K562 (cell line): ENCODE measurements around the gene VDAC2. TPM values are rescaled to one million over a fixed set of nuclear protein-coding genes. Genes with fewer than 3 reads are reported as not detected.
A peak's percentile ranks its signal among the peaks of the same experiment; 100 is the strongest.

ENCODE experiments used
- ASH1L ChIP-seq: fragments of 450-650 bp; IDR thresholded peaks from 2 replicates; pipeline ENCODE4 v1.6.1; 2018; ENCODE audit warnings: borderline replicate concordance, mild to moderate bottlenecking, low read depth; ENCODE audit not compliant: partially characterized antibody
- CHD7 ChIP-seq: fragments of 200-600 bp; sonication (generic); IDR thresholded peaks from one replicate; pipeline ENCODE4 v1.6.1; 2012; ENCODE audit warnings: mild to moderate bottlenecking, low read depth, low read length, inconsistent platforms
- FOXK2 ChIP-seq, 2 experiments: fragments of 450-650 bp; IDR thresholded peaks in 1 of 2; conservative IDR thresholded peaks in 1 of 2; 2 replicates each; pipeline ENCODE4 v1.6.1; 2016; ENCODE audit warnings: low read depth in 2 of 2, mild to moderate bottlenecking in 1 of 2
- NFATC3 ChIP-seq: fragments of 450-650 bp; IDR thresholded peaks from 2 replicates; pipeline ENCODE4 v1.6.1; 2017; ENCODE audit warnings: mild to moderate bottlenecking
- NFE2 ChIP-seq: IDR thresholded peaks from 2 replicates; pipeline ENCODE4 v1.6.1; 2014; ENCODE audit warnings: antibody characterized with exemption, low read depth
- SMAD1 ChIP-seq: fragments of 150-350 bp; IDR thresholded peaks from 2 replicates; pipeline ENCODE4 v1.6.1; 2014; ENCODE audit warnings: low read length, low read depth; ENCODE audit not compliant: partially characterized antibody
- SNRNP70 ChIP-seq: fragments of 200-400 bp; formaldehyde crosslinking; optimal IDR thresholded peaks from 2 replicates; pipeline ENCODE3; 2017; ENCODE audit warnings: low read depth, low read length
- STAT6 ChIP-seq: sonication (generic); formaldehyde crosslinking; IDR thresholded peaks from 2 replicates; pipeline ENCODE4 v1.8.1; 2023; ENCODE audit warnings: mild to moderate bottlenecking, missing genetic modification reagents
- TAF1 ChIP-seq: IDR thresholded peaks from 2 replicates; pipeline ENCODE4 v1.6.1; 2011; ENCODE audit warnings: mild to moderate bottlenecking, low read length, moderate library complexity; ENCODE audit not compliant: insufficient read depth, control insufficient read depth, severe bottlenecking; ENCODE audit errors: extremely low read depth
- ZFPM2 ChIP-seq: fragments of 250-450 bp; sonication (Bioruptor Pico); IDR thresholded peaks from 2 replicates; pipeline ENCODE4 v1.5.1; 2022; ENCODE audit warnings: mild to moderate bottlenecking
- ZNF740 ChIP-seq, 3 experiments: fragments of 200-800 bp in 1 of 3; sonication (Bioruptor generic) in 1 of 3; sonication (generic) in 1 of 3; formaldehyde crosslinking in 1 of 3; IDR thresholded peaks; 2 replicates each; pipeline versions ENCODE4 v1.6.1 to v1.8.0; 2016 to 2022; ENCODE audit warnings: mild to moderate bottlenecking in 2 of 3, missing compliant biosample characterization in 2 of 3, missing genetic modification characterization in 2 of 3, missing genetic modification reagents in 1 of 3
- polyA plus RNA-seq, 8 experiments: library from polyadenylated mRNA; depleted of rRNA in 4 of 8; stranded (reverse) in 5 of 8; unstranded in 3 of 8; fragments of >200 nt; fragmentation: Nextera tagmentation in 2 of 8; fragmentation: Illumina TruSeq in 1 of 8; extraction: Ambion mirVana in 2 of 8; extraction: Trizol in 1 of 8; gene quantifications; 2 replicates each; pipeline versions ENCODE4 v1.2.1 to v1.2.3, GENCODE V29; 2011 to 2014; ENCODE audit warnings: inconsistent platforms in 1 of 8, missing spikeins in 1 of 8
- total RNA-seq, 7 experiments: library from RNA; depleted of rRNA in 6 of 7; stranded (reverse); fragments of >200 nt in 6 of 7; fragmentation: Illumina TruSeq in 2 of 7; extraction: Trizol in 2 of 7; gene quantifications; 2 replicates each; pipeline versions ENCODE4 v1.2.1 to v1.2.3, GENCODE V29; 2011 to 2021; ENCODE audit warnings: low replicate concordance in 1 of 7

The VDAC2 gene
- total and polyA plus RNA-seq, 9 of the 15 experiments (the other 6 are each of a cell fraction or from before 2014, with no cell fraction given), result 139 to 450 (median 250) TPM

GRCh38 chr10:75235375-75236177 is 25.0 kb downstream of the VDAC2 start, which contains the start of gene COMTD1 (continued):
- TF ChIP-seq STAT6 (no peak), TAF1 (peak; percentile 44), NFE2 (0 out of 2 replicates have a peak, but pooled peaks have one; percentile 15), ASH1L (no peak), FOXK2 (conservative IDR thresholded peaks at IDR 0.05 in 1 of 2, IDR thresholded peaks at IDR 0.05 in 1 of 2; ENCODE audit: low read depth in 2 of 2) (no peak), ZNF740 (CRISPR knock-in tag; IDR thresholded peaks at IDR 0.05) (no peak), ZNF740 (tag; IDR thresholded peaks at IDR 0.05) (no peak), SNRNP70 (no peak), SMAD1 (no peak), NFATC3 (no peak), CHD7 (no peak), ZFPM2 (CRISPR knock-in tag) (no peak)
